ENCODE measurements around the gene CACTIN. TPM values are rescaled to one million over a fixed set of nuclear protein-coding genes. Genes with fewer than 3 reads are reported as not detected.

Gene CACTIN
- total RNA-seq, 1 experiment from 2014 or later = 25.1 TPM

- CTCF ChIA-PET = no interaction called here
- BruUV-seq (replicated peaks) = no TSS peak
- intact Hi-C loops (cut with micrococcal nuclease) = no loop called here
Observed at GRCh38 chr19:3642296-3642695, 15.7 kb upstream of the CACTIN start.

DNA sequence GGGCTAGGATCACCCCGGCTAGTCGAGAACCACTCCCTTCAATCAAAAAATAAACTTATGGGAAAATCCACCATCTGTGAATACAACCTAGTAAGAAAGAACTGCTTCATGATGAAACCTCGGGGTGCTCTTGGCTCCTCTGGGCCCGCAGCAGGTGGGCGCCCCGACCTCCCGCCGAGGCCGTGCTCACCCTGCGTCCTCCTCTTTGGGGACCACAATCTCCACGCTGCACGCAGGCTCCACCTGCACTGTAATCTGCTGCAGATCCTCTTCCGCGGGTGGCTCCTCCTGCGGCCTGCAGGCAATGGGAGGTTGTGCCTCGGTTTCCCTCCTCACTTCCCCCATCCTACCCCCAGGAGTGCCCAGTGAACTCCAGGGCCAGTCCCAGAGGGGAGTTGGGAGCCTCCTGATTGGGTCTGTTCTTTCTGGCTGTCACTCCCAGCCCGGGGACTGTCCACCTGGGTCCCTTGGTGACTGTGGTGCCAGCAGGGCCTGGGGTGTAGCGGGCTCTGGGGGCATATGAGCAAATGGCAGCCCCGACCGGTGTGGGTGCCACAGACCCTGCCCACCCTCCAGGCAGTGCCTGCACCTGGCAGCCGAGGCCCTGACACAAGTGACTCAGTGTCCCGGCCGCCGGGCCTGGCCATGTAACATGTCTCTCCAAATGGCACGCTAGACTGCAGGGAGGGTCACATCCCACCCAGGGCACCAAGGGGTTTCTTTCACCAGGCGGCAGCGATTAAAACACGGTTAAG, 15.1 kb upstream of the CACTIN start:
- POLR2A ChIA-PET = no interaction called here
- CTCF ChIA-PET = no interaction called here
- intact Hi-C loops (cut with micrococcal nuclease) = no loop called here
- H3K4me1 Mint-ChIP-seq (ENCODE audit: insufficient read depth, unreplicated experiment) = no peaks in the 10 kb centered on the region
- no TSS peak for BruUV-seq (replicated peaks)
- no peak overlapping the region for H3K4me3 Mint-ChIP-seq (ENCODE audit: unreplicated experiment)
- no peaks in the 10 kb centered on the region for H3K9me3 Mint-ChIP-seq (ENCODE audit: unreplicated experiment)
- no peak for DNase-seq (ENCODE audit: unreplicated experiment)
- no peaks in the 10 kb centered on the region for H3K27me3 Mint-ChIP-seq (ENCODE audit: insufficient read depth, unreplicated experiment)
- peaks cover 19% of the 10 kb centered on the region for H3K36me3 Mint-ChIP-seq (ENCODE audit: insufficient read depth, unreplicated experiment)
- TF ChIP-seq, protein P1, sequence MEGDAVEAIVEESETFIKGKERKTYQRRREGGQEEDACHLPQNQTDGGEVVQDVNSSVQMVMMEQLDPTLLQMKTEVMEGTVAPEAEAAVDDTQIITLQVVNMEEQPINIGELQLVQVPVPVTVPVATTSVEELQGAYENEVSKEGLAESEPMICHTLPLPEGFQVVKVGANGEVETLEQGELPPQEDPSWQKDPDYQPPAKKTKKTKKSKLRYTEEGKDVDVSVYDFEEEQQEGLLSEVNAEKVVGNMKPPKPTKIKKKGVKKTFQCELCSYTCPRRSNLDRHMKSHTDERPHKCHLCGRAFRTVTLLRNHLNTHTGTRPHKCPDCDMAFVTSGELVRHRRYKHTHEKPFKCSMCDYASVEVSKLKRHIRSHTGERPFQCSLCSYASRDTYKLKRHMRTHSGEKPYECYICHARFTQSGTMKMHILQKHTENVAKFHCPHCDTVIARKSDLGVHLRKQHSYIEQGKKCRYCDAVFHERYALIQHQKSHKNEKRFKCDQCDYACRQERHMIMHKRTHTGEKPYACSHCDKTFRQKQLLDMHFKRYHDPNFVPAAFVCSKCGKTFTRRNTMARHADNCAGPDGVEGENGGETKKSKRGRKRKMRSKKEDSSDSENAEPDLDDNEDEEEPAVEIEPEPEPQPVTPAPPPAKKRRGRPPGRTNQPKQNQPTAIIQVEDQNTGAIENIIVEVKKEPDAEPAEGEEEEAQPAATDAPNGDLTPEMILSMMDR (IDR thresholded peaks at IDR 0.05; ENCODE audit: unreplicated experiment) = no peak
- H3K27ac Mint-ChIP-seq (ENCODE audit: low read depth, unreplicated experiment) = no peak overlapping the region

More at GRCh38 chr19:3642296-3642695, 15.7 kb upstream of the CACTIN start:
- DNase-seq (ENCODE audit: unreplicated experiment) = no peak
- Mint-ChIP-seq H3K36me3 (ENCODE audit: insufficient read depth, unreplicated experiment) (peaks cover 19% of the 10 kb centered on the region), H3K27me3 (ENCODE audit: insufficient read depth, unreplicated experiment) (no peaks in the 10 kb centered on the region), H3K9me3 (ENCODE audit: unreplicated experiment) (no peaks in the 10 kb centered on the region), H3K27ac (ENCODE audit: low read depth, unreplicated experiment) (no peak overlapping the region), H3K4me3 (ENCODE audit: unreplicated experiment) (no peak overlapping the region), H3K4me1 (ENCODE audit: insufficient read depth, unreplicated experiment) (no peaks in the 10 kb centered on the region)
- POLR2A ChIA-PET = no interaction called here
- TF ChIP-seq, protein P1 (IDR thresholded peaks at IDR 0.05; ENCODE audit: unreplicated experiment) = no peak

- no peak overlapping the region for H3K27ac Mint-ChIP-seq (ENCODE audit: low read depth, unreplicated experiment)
- no peak overlapping the region for H3K4me3 Mint-ChIP-seq (ENCODE audit: unreplicated experiment)
- H3K9me3 Mint-ChIP-seq (ENCODE audit: unreplicated experiment) = no peaks in the 10 kb centered on the region
- ChIA-PET CTCF (interaction anchor here (0.7 kb wide), 1 partner anchor 17 kb away, joined by 3 read pairs; no protein-coding TSS in a partner anchor), POLR2A (no interaction called here)
- TF ChIP-seq, protein P1 (IDR thresholded peaks at IDR 0.05; ENCODE audit: unreplicated experiment) = no peak
- H3K4me1 Mint-ChIP-seq (ENCODE audit: insufficient read depth, unreplicated experiment) = no peaks in the 10 kb centered on the region
- no peaks in the 10 kb centered on the region for H3K27me3 Mint-ChIP-seq (ENCODE audit: insufficient read depth, unreplicated experiment)
- BruUV-seq (replicated peaks) = no TSS peak
- no peak for DNase-seq (ENCODE audit: unreplicated experiment)
- H3K36me3 Mint-ChIP-seq (ENCODE audit: insufficient read depth, unreplicated experiment) = peaks cover 9% of the 10 kb centered on the region
- intact Hi-C loops (cut with micrococcal nuclease) = no loop called here
Observed at GRCh38 chr19:3639479-3639878, 12.9 kb upstream of the CACTIN start.

GRCh38 chr19:3638208-3639193, 11.9 kb upstream of the CACTIN start:
- intact Hi-C loops (cut with micrococcal nuclease) = no loop called here
- Mint-ChIP-seq H3K4me3 (ENCODE audit: unreplicated experiment) (no peak overlapping the region), H3K36me3 (ENCODE audit: insufficient read depth, unreplicated experiment) (peaks cover 9% of the 10 kb centered on the region), H3K27me3 (ENCODE audit: insufficient read depth, unreplicated experiment) (no peaks in the 10 kb centered on the region), H3K27ac (ENCODE audit: low read depth, unreplicated experiment) (no peak overlapping the region), H3K9me3 (ENCODE audit: unreplicated experiment) (no peaks in the 10 kb centered on the region), H3K4me1 (ENCODE audit: insufficient read depth, unreplicated experiment) (no peaks in the 10 kb centered on the region)
- ChIA-PET CTCF (no interaction called here), POLR2A (no interaction called here)
- BruUV-seq (replicated peaks) = no TSS peak
- DNase-seq (ENCODE audit: unreplicated experiment) = no peak
- TF ChIP-seq, protein P1 (IDR thresholded peaks at IDR 0.05; ENCODE audit: unreplicated experiment) = no peak
